GM18502 (cell line): ENCODE results near the gene SRL.
A peak's percentile ranks its signal among the peaks of the same experiment; 100 is the strongest.

ENCODE experiments used
- ATAC-seq: cut with Tn5 transposase; IDR thresholded peaks from one replicate; pipeline ENCODE4 v1.9.1; 2021; ENCODE audit warnings: mild to moderate bottlenecking; ENCODE audit not compliant: unreplicated experiment, poor library complexity

The SRL gene

DNA sequence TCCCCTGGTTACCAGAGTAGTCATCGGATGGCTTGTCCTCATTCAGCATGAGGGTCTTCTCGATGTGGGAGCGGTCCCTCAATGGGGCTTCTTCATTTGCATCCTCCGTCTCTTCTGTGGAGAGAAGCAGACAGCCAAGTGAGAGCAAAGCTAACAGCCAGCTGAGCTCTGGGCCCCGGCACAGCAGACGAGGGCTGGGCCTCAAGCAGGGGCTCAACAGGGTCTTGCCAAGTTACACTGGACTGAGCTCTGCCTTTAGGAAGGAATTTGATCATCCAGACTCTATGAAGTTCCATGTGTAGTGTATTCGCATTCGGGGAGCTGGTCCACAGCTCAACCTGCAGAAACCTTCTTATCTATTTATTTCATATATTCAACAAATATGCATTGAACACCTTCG lies 37.4 kb downstream of the SRL start:
- no peak for ATAC-seq

DNA sequence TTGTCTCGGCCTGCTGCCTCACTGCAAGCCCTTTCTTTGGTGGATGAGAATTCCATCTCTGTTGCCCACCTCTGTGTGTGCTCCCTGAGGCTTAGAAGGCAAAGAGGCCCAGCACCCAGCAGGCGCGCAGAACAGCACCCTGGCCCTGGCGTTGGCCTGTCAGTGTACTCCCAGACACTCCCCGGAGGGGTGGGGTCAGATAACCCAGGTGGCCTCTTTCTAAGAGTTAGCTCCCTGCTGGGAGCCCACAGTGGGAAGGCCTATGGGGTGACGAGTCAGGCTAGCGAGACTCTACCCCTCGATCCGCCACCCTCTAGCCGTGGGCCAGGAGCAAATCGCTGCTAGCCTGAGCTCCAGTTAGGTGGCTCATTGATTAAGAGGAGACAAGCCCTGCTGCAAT lies 38.1 kb downstream of the SRL start:
- ATAC-seq: no peak

DNA sequence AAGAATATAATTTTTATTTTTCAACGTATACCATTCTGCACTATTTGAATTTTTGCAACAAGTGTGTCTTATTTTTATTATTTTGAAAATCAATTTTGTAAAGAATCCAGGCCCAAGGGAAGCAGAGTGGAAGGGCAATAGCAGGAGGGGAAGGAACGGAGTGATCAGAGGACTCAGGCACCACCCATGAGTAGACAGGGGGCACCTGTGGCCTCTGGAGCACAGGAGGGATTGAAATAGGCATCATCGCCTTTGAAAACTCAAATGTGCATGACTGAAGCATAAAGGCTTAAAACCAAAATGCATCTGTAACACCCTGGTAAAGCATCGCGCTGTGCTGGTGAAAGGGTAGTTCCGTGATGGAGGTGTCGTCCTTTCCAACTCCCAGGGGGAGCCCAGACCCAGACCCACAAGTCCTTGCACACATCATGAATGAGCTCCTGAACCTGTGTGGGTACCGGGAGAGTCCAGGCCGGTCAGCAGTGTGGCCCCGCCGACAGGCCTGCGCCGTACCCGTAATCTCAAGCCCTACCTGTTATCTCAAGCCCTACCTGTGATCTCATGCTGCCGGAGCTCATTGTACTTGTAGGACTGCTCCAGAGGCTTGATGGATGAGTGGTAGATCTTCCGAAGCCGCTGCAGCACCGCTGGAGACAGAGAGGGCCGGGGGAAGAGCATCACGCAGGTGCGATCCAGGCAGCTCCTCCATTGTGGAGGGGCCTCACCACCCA lies 39.1 kb downstream of the SRL start:
- no peak for ATAC-seq

DNA sequence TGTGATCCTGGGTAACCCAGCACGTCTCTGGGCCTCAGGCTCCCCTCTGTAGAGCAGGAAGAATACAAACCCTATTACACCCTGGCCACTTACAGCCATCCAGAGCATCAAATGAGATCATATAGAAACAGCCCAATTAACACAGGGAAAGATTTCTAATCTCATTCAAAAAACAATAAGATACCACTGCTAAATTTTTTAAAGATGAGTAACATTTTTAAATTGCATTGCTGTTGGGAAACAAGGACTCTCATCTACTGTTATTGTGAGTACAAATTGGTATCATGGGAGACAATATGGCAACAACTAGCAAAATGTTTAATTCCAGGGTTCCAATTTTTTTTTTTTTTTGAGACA lies 41.1 kb downstream of the SRL start:
- no peak for ATAC-seq

GRCh38 chr16:4200000-4200780 lies 41.7 kb downstream of the SRL start:
- ATAC-seq: no peak

- no peak for ATAC-seq
Measured at GRCh38 chr16:4198816-4199215, 43.1 kb downstream of the SRL start.

- ATAC-seq: no peak
Measured at GRCh38 chr16:4194661-4195060, 47.2 kb downstream of the SRL start.

GRCh38 chr16:4193920-4194319 lies 48.0 kb downstream of the SRL start:
- ATAC-seq: no peak

- ATAC-seq: no peak
Measured at GRCh38 chr16:4192206-4192605, 49.7 kb downstream of the SRL start.

- no peak for ATAC-seq
Measured at GRCh38 chr16:4190712-4191333, 51.1 kb downstream of the SRL start.

- no peak for ATAC-seq
Measured at GRCh38 chr16:4190086-4190485, 51.8 kb downstream of the SRL start.

GRCh38 chr16:4184038-4184702 lies 57.7 kb downstream of the SRL start:
- no peak for ATAC-seq

DNA sequence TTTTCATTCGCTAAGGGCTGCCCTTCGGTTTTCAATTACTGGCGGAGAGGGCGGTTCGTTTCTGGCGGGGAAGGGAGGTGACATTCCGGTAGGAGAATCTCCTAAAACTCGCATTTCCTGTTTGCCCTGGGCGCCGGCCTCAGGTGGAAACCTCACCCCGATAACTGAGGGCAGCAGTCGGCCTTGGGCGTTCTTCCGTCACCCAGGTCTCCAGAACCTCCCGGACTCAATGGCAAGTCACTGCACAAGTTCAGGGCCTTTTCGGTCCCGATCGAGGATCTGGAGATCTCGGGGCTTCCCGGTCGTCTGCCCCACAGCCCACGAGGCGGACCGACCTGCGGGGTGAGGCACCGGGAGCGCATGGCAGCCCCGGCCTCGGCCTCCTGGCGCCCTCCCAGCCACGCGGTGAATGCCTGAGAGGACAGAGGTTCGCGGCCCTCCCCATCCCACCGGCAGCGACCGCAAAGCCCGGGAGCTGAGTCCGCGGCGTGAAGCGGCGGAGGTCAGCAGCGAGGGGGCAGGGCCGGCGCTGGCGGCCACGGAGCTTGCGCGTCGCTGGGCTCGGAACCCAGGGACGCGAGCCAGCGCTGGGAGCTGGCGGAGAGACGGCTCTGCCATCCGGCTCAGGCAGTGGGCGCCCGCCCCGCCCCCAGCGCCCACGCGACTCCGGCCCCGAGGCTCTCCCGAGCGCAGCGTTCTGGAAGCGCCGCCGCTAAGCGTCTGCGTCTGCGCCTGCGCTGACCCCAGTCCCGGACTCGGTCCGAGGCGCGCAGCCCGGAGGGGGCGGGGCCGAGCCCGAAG lies 58.4 kb downstream of the SRL start:
- ATAC-seq: peak; percentile 86

DNA sequence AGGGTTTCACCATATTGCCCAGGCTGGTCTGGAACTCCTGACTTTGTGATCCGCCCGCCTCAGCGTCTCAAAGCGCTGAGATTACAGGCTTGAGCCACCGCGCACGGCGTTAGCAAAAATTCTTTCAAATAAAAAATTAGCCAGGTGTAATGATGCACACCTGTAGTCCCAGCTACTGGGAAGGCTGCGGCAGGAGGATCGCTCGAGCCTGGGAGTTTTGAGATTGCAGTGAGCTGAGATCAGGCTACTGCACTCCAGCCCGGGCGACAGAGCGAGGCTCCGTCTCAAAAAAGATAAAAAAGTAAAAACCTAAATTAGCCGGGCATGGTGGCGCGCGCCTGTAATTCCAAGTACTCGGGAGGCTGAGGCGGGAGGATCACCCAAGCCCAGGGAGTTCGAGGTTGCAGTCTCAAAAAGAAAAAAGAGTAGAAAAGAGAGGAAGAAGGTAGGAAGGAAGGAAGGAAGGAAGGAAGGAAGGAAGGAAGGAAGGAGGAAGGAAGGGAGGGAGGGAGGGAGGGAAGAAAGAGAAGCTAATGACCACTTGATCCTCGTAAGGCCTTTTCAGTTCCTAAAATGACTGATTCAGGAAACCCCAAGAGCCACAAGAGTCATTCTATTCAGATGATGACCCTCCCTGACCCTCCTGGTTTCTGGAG lies 59.2 kb downstream of the SRL start:
- peak; percentile 32 for ATAC-seq

- ATAC-seq: no peak
Measured at GRCh38 chr16:4180511-4180910, 61.4 kb downstream of the SRL start.

- ATAC-seq: no peak
Measured at GRCh38 chr16:4179763-4180260, 62.1 kb downstream of the SRL start.

DNA sequence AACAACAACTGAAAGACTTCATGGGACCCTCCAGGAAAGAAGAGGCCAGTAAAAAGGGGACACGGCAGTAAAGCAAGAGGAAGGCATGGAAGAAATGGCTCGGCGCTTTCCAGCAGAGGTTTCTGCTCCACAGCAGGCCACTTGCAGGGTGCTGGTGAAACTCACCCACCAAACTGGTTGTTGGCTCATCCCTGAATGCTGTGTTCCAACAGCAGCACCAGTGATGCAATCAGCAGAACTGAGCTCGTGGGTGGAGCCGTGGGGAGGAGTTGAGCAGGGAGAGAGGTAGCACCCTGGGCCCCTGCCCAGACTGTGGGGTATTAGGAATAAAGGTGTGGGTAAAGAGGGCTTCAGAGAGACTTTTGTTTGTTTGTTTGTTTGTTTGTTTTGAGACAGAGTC lies 62.9 kb downstream of the SRL start:
- no peak for ATAC-seq

GRCh38 chr16:4178468-4179010 lies 63.3 kb downstream of the SRL start:
- ATAC-seq: no peak

GRCh38 chr16:4176906-4177417 lies 64.9 kb downstream of the SRL start:
- ATAC-seq: no peak
